ENCODE results near the gene FYB1. TPM values are rescaled to one million over a fixed set of nuclear protein-coding genes. Genes with fewer than 3 reads are reported as not detected.

Gene FYB1
- total RNA-seq, 1 donor from 2014 or later = 74.1 TPM

GRCh38 chr5:39207345-39208045 lies 11.9 kb downstream of the FYB1 start:
- Histone ChIP-seq H3K36me3 (no peaks in the 10 kb centered on the region), H3K27ac (no peak overlapping the region), H3K27me3 (no peaks in the 10 kb centered on the region), H3K4me1 (no peaks in the 10 kb centered on the region), H3K9me3 (no peaks in the 10 kb centered on the region), H3K4me3 (no peak overlapping the region)
- TF ChIP-seq CTCF (IDR thresholded peaks at IDR 0.05) = no peak
- DNase-seq (ENCODE audit: low spot score in 2 of 2) = no peak
- intact Hi-C loops (cut with DNase I) = no loop called here

GRCh38 chr5:39206630-39207321 lies 12.6 kb downstream of the FYB1 start:
- intact Hi-C loops (cut with DNase I) = no loop called here
- Histone ChIP-seq H3K36me3 (no peaks in the 10 kb centered on the region), H3K27ac (no peak overlapping the region), H3K4me3 (no peak overlapping the region), H3K27me3 (no peaks in the 10 kb centered on the region), H3K4me1 (no peaks in the 10 kb centered on the region), H3K9me3 (no peaks in the 10 kb centered on the region)
- no peak for DNase-seq (ENCODE audit: low spot score in 2 of 2)
- no peak for TF ChIP-seq CTCF (IDR thresholded peaks at IDR 0.05)

GRCh38 chr5:39205550-39205949 lies 13.8 kb downstream of the FYB1 start:
- Histone ChIP-seq H3K4me1 (no peaks in the 10 kb centered on the region), H3K27ac (no peak overlapping the region), H3K9me3 (no peaks in the 10 kb centered on the region), H3K36me3 (no peaks in the 10 kb centered on the region), H3K27me3 (no peaks in the 10 kb centered on the region), H3K4me3 (no peak overlapping the region)
- no peak for TF ChIP-seq CTCF (IDR thresholded peaks at IDR 0.05)
- intact Hi-C loops (cut with DNase I) = no loop called here
- DNase-seq (ENCODE audit: low spot score in 2 of 2) = no peak

- no peak overlapping the region for H3K27ac ChIP-seq
- H3K27me3 ChIP-seq = no peaks in the 10 kb centered on the region
- no peak overlapping the region for H3K4me3 ChIP-seq
- no peak for TF ChIP-seq CTCF (IDR thresholded peaks at IDR 0.05)
- no peaks in the 10 kb centered on the region for H3K36me3 ChIP-seq
- DNase-seq (ENCODE audit: low spot score in 2 of 2) = no peak
- H3K9me3 ChIP-seq = no peaks in the 10 kb centered on the region
- H3K4me1 ChIP-seq = no peaks in the 10 kb centered on the region
- intact Hi-C loops (cut with DNase I) = no loop called here
These were observed 15.4 kb downstream of the FYB1 start for GRCh38 chr5:39203951-39204350.

- intact Hi-C loops (cut with DNase I) = no loop called here
- Histone ChIP-seq H3K9me3 (no peaks in the 10 kb centered on the region), H3K27me3 (no peaks in the 10 kb centered on the region), H3K27ac (no peak overlapping the region), H3K4me3 (no peak overlapping the region), H3K36me3 (no peaks in the 10 kb centered on the region), H3K4me1 (no peaks in the 10 kb centered on the region)
- TF ChIP-seq CTCF (IDR thresholded peaks at IDR 0.05) = no peak
- DNase-seq (ENCODE audit: low spot score in 2 of 2) = no peak
These were observed 16.0 kb downstream of the FYB1 start for GRCh38 chr5:39203275-39203922.
